ENCODE results near the gene KRTDAP. TPM values are rescaled to one million over a fixed set of nuclear protein-coding genes. Genes with fewer than 3 reads are reported as not detected.

Gene KRTDAP, protein sequence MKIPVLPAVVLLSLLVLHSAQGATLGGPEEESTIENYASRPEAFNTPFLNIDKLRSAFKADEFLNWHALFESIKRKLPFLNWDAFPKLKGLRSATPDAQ
- not detected in 2 replicates for total RNA-seq
- long read RNA-seq = 0 reads

DNA sequence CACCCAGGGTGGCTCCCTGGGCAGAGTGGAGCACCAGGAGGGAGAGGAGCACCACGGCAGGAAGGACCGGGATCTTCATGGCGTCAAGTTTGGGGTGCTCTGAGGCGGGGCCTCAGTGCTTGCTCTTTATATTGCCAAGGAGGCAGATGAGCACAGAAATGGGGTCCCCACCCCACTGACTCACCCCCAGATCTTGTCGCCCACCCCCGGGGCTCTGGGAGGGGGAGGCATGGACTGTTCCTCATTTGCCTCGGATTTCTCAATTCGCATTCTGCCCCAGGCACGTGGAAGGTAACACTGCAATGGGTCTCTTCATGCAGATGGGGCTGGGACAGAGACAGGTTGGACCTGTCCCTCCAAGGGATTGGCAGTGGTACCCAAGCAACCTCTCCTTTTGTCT lies at the start of gene KRTDAP:
Gene KRTDAP (minus strand): TSS at position 101 of the 400 bp plus-strand sequence. CDS start 22 bp downstream, at position 79.
- no peaks in the 10 kb centered on the region for H3K36me3 Mint-ChIP-seq (ENCODE audit: unreplicated experiment)
- no peak within 1 kb of the TSS for H3K27ac Mint-ChIP-seq (ENCODE audit: unreplicated experiment)
- H3K27me3 Mint-ChIP-seq (ENCODE audit: unreplicated experiment) = peaks cover 27% of the 10 kb centered on the region
- TF ChIP-seq, protein P1, sequence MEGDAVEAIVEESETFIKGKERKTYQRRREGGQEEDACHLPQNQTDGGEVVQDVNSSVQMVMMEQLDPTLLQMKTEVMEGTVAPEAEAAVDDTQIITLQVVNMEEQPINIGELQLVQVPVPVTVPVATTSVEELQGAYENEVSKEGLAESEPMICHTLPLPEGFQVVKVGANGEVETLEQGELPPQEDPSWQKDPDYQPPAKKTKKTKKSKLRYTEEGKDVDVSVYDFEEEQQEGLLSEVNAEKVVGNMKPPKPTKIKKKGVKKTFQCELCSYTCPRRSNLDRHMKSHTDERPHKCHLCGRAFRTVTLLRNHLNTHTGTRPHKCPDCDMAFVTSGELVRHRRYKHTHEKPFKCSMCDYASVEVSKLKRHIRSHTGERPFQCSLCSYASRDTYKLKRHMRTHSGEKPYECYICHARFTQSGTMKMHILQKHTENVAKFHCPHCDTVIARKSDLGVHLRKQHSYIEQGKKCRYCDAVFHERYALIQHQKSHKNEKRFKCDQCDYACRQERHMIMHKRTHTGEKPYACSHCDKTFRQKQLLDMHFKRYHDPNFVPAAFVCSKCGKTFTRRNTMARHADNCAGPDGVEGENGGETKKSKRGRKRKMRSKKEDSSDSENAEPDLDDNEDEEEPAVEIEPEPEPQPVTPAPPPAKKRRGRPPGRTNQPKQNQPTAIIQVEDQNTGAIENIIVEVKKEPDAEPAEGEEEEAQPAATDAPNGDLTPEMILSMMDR (IDR thresholded peaks at IDR 0.05) = no peak
- no peaks in the 10 kb centered on the region for H3K9me3 Mint-ChIP-seq (ENCODE audit: unreplicated experiment)
- no peak within 1 kb of the TSS for H3K4me3 Mint-ChIP-seq (ENCODE audit: unreplicated experiment)
- no peak for DNase-seq (ENCODE audit: extremely low spot score, unreplicated experiment)
- no peaks in the 10 kb centered on the region for H3K4me1 Mint-ChIP-seq (ENCODE audit: unreplicated experiment)

DNA sequence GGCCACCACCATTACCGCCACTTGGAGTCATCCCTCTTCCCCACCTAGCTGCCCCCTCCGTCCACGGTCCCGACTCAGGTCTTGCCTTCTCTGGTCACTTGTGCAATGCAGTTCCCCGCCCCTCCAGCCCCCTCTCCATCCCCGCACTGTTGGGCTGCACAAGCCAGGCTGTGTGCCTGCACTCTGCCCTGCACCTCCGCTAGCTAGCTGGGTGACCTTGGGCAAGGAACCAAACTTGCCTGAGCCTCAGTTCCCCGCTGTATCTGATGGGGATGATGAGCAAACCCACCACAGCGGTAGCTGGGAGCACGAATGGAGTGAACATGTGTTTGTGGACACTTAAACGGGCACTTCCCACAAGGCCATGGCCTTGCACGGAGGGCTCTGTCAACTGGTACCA lies 49.6 kb upstream of the KRTDAP start:
- H3K9me3 Mint-ChIP-seq (ENCODE audit: unreplicated experiment) = no peaks in the 10 kb centered on the region
- H3K36me3 Mint-ChIP-seq (ENCODE audit: unreplicated experiment) = no peaks in the 10 kb centered on the region
- TF ChIP-seq, protein P1 (IDR thresholded peaks at IDR 0.05) = no peak
- no peak for DNase-seq (ENCODE audit: extremely low spot score, unreplicated experiment)
- no peak overlapping the region for H3K4me3 Mint-ChIP-seq (ENCODE audit: unreplicated experiment)
- H3K4me1 Mint-ChIP-seq (ENCODE audit: unreplicated experiment) = peaks cover 7% of the 10 kb centered on the region
- no peak overlapping the region for H3K27ac Mint-ChIP-seq (ENCODE audit: unreplicated experiment)
- no peaks in the 10 kb centered on the region for H3K27me3 Mint-ChIP-seq (ENCODE audit: unreplicated experiment)

DNA sequence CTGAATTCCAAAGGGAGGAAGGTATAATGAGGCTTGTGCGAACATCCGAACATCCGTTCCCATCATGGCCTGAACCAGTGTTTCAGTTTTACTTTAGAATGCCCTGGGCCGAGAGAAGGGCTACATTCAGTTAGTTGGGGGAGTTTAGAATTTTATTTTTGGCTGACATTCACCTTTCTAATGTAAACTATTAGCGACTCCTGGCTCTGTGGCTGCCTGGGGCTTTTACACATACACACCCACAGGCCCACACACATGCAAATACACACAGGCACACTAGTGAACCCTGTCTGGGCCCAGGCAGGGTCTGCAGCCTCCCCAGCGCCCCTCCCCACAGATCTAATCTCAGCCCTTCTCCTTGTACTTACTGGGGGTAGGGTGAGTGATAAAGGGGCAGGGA lies 49.0 kb upstream of the KRTDAP start:
- Mint-ChIP-seq H3K4me3 (ENCODE audit: unreplicated experiment) (no peak overlapping the region), H3K4me1 (ENCODE audit: unreplicated experiment) (peaks cover 2% of the 10 kb centered on the region), H3K9me3 (ENCODE audit: unreplicated experiment) (no peaks in the 10 kb centered on the region), H3K27me3 (ENCODE audit: unreplicated experiment) (no peaks in the 10 kb centered on the region), H3K36me3 (ENCODE audit: unreplicated experiment) (no peaks in the 10 kb centered on the region), H3K27ac (ENCODE audit: unreplicated experiment) (no peak overlapping the region)
- TF ChIP-seq, protein P1 (IDR thresholded peaks at IDR 0.05) = no peak
- DNase-seq (ENCODE audit: extremely low spot score, unreplicated experiment) = no peak

DNA sequence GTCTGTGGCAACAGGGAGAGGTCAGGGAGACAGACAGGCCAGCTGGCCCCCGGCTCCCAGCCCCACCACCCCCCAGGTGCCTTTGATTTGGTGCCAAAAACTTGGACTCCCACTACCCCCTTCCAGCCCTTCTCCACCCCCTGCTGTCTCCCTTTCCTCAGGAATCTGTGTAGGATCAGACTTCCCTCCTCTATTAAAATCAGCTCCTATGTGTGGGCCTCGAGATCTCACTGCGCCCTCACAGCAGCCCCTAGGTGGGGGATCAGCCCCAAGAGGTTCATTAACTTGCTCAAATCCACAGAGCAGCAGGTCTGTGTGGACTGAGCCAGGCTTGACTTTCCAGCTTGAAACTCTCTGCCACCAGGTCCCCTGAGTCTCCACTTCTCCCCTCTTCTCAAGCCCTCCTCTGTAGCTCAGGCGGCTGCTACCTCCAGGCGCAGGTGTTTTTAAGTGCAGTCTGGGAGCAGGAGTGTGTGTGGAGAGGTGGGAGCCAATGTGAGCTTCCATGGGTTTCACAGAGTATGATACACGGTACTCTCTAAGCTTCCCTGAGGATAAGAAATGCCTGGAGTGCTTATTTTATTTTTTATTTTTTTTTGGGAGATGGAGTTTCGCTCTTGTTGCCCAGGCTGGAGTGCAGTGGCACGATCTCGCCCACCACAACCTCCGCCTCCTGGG lies 44.7 kb upstream of the KRTDAP start:
- Mint-ChIP-seq H3K27me3 (ENCODE audit: unreplicated experiment) (peaks cover 6% of the 10 kb centered on the region), H3K27ac (ENCODE audit: unreplicated experiment) (no peak overlapping the region), H3K36me3 (ENCODE audit: unreplicated experiment) (no peaks in the 10 kb centered on the region), H3K4me3 (ENCODE audit: unreplicated experiment) (no peak overlapping the region), H3K9me3 (ENCODE audit: unreplicated experiment) (no peaks in the 10 kb centered on the region), H3K4me1 (ENCODE audit: unreplicated experiment) (no peaks in the 10 kb centered on the region)
- DNase-seq (ENCODE audit: extremely low spot score, unreplicated experiment) = no peak
- TF ChIP-seq, protein P1 (IDR thresholded peaks at IDR 0.05) = no peak

DNA sequence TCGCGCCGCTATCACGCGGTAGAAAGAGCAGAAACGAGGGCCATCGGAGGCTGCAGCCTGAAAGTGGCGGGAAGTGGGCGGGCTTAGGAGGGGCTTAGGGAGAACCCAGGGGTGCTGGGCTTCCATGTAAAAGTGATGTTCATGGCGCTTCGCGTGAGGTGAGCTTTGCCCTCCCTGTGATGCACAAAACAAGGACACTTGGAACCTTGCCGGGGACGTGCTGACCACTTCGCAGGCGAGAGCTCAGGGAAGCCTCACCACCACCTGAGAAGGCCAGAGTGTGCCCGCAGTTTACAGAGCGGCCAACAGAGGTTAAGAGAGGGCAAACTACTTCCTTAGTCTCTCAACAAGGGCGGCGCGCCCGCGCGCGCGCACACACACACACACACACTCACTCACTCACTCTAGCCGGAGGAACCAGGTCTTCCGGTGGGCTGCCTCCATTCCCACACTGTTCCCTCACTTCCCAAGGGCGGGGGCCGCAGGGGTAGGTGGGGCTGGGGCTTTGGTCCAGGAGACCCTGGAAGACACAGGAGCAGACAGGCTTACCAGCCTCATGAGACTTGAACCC lies 43.6 kb upstream of the KRTDAP start:
- H3K4me3 Mint-ChIP-seq (ENCODE audit: unreplicated experiment) = no peak overlapping the region
- H3K36me3 Mint-ChIP-seq (ENCODE audit: unreplicated experiment) = no peaks in the 10 kb centered on the region
- H3K27me3 Mint-ChIP-seq (ENCODE audit: unreplicated experiment) = peaks cover 6% of the 10 kb centered on the region
- no peaks in the 10 kb centered on the region for H3K4me1 Mint-ChIP-seq (ENCODE audit: unreplicated experiment)
- no peak overlapping the region for H3K27ac Mint-ChIP-seq (ENCODE audit: unreplicated experiment)
- no peaks in the 10 kb centered on the region for H3K9me3 Mint-ChIP-seq (ENCODE audit: unreplicated experiment)
- TF ChIP-seq, protein P1 (IDR thresholded peaks at IDR 0.05) = no peak
- DNase-seq (ENCODE audit: extremely low spot score, unreplicated experiment) = no peak
